ENCODE results near the gene KNTC1.
"Not testable (repeated sequence)": the region's sequence is repeated elsewhere in the genome, so short reads cannot be mapped to it uniquely, and the experiment has no call there.

The KNTC1 gene

DNA sequence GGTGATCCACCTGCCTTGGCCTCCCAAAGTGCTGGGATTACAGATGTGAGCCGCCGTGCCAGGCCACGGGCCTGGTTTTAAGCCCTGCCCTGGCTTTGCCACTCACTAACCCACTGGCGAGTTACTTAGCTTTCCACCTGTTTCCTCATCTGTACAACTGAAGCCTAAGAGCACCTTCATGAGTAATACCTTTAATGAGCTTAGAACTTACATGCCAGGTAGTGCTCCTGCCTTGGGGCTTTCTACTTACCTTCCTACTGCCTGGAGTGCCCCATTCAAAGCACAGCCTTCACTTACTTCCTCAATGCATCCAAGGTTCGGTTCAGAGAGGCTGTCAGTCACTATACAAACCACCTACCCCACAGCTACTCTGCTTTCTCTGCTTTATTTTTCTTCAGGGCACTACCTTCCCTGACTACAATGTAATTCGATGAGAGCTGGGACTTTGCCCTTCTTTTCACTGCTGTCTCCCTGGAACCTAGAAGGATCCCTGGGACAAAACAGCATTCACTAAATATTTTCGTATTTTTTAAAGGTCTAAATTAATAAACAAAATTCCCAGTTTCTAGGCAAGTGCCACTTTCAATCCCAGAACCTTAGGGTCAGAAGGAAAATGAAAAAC is 40.1 kb upstream of the KNTC1 start:
- ATAC-seq: 0 out of 3 replicates have a peak, but pooled peaks have one; percentile 24

DNA sequence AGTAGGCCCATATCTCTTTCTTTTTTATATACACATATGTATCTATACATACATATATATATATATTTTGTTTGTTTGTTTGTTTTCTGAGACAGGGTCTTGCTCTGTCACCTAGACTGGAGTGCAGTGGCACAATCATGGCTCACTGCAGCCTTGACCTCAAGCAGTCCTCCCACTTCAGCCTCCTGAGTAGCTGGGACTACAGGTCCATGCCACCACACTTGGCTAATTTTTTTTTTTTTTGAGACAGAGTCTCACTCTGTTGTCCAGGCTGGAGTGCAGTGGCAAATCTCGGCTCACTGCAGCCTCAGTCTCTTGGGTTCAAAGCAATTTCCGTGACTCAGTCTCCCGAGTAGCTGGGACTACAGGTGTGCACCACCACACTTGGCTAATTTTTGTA is 39.2 kb upstream of the KNTC1 start:
- ATAC-seq: not testable (repeated sequence)

More for the DNA sequence above, 40.1 kb upstream of the KNTC1 start:
- TF ChIP-seq OSR1 (CRISPR knock-in tag; IDR thresholded peaks at IDR 0.05) (no peak), ZFP30 (CRISPR knock-in tag; IDR thresholded peaks at IDR 0.05) (no peak), SNAI2 (CRISPR knock-in tag; IDR thresholded peaks at IDR 0.05) (no peak), ARNTL (CRISPR knock-in tag; IDR thresholded peaks at IDR 0.05; ENCODE audit: borderline replicate concordance, low read depth) (no peak), ESRRG (CRISPR knock-in tag; IDR thresholded peaks at IDR 0.05) (no peak), ZNF70 (CRISPR knock-in tag; IDR thresholded peaks at IDR 0.05) (no peak)
- TF ChIP-seq, protein P1, sequence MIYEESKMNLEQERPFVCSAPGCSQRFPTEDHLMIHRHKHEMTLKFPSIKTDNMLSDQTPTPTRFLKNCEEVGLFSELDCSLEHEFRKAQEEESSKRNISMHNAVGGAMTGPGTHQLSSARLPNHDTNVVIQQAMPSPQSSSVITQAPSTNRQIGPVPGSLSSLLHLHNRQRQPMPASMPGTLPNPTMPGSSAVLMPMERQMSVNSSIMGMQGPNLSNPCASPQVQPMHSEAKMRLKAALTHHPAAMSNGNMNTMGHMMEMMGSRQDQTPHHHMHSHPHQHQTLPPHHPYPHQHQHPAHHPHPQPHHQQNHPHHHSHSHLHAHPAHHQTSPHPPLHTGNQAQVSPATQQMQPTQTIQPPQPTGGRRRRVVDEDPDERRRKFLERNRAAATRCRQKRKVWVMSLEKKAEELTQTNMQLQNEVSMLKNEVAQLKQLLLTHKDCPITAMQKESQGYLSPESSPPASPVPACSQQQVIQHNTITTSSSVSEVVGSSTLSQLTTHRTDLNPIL (CRISPR knock-in tag; IDR thresholded peaks at IDR 0.05; ENCODE audit: low read depth): no peak

DNA sequence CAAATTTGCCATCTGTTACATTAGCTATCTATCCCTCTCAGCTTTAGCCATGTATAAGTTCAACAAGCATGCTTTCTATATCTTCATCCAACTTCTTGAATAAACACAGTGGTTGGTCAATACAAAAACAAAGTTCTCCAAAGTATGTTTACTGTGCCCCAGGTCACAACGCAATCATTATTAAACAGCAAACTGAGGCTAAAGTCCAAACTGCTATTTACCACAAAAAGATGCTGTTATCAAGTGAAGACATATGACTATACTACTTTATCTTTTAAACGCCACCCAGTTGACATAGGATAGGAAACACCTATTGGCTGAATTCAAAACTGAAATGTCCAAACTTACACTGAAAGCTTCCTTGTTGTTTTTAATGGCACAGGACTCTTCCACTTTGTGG is 38.0 kb upstream of the KNTC1 start:
- no peak for ATAC-seq
- no peak for TF ChIP-seq ARNTL (CRISPR knock-in tag; IDR thresholded peaks at IDR 0.05; ENCODE audit: borderline replicate concordance, low read depth)
- TF ChIP-seq OSR1 (CRISPR knock-in tag; IDR thresholded peaks at IDR 0.05): no peak
- no peak for TF ChIP-seq ISL1 (CRISPR knock-in tag; IDR thresholded peaks at IDR 0.05)
- no peak for TF ChIP-seq ZNF565 (CRISPR knock-in tag; conservative IDR thresholded peaks at IDR 0.05; ENCODE audit: low read depth)
- no peak for TF ChIP-seq ESRRG (CRISPR knock-in tag; IDR thresholded peaks at IDR 0.05)
- TF ChIP-seq, protein P2, sequence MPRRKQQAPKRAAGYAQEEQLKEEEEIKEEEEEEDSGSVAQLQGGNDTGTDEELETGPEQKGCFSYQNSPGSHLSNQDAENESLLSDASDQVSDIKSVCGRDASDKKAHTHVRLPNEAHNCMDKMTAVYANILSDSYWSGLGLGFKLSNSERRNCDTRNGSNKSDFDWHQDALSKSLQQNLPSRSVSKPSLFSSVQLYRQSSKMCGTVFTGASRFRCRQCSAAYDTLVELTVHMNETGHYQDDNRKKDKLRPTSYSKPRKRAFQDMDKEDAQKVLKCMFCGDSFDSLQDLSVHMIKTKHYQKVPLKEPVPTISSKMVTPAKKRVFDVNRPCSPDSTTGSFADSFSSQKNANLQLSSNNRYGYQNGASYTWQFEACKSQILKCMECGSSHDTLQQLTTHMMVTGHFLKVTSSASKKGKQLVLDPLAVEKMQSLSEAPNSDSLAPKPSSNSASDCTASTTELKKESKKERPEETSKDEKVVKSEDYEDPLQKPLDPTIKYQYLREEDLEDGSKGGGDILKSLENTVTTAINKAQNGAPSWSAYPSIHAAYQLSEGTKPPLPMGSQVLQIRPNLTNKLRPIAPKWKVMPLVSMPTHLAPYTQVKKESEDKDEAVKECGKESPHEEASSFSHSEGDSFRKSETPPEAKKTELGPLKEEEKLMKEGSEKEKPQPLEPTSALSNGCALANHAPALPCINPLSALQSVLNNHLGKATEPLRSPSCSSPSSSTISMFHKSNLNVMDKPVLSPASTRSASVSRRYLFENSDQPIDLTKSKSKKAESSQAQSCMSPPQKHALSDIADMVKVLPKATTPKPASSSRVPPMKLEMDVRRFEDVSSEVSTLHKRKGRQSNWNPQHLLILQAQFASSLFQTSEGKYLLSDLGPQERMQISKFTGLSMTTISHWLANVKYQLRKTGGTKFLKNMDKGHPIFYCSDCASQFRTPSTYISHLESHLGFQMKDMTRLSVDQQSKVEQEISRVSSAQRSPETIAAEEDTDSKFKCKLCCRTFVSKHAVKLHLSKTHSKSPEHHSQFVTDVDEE (CRISPR knock-in tag; IDR thresholded peaks at IDR 0.05): no peak
- TF ChIP-seq, protein P3, sequence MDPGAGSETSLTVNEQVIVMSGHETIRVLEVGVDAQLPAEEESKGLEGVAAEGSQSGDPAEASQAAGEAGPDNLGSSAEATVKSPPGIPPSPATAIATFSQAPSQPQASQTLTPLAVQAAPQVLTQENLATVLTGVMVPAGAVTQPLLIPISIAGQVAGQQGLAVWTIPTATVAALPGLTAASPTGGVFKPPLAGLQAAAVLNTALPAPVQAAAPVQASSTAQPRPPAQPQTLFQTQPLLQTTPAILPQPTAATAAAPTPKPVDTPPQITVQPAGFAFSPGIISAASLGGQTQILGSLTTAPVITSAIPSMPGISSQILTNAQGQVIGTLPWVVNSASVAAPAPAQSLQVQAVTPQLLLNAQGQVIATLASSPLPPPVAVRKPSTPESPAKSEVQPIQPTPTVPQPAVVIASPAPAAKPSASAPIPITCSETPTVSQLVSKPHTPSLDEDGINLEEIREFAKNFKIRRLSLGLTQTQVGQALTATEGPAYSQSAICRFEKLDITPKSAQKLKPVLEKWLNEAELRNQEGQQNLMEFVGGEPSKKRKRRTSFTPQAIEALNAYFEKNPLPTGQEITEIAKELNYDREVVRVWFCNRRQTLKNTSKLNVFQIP (CRISPR knock-in tag; IDR thresholded peaks at IDR 0.05; ENCODE audit: borderline replicate concordance, low read depth): no peak

DNA sequence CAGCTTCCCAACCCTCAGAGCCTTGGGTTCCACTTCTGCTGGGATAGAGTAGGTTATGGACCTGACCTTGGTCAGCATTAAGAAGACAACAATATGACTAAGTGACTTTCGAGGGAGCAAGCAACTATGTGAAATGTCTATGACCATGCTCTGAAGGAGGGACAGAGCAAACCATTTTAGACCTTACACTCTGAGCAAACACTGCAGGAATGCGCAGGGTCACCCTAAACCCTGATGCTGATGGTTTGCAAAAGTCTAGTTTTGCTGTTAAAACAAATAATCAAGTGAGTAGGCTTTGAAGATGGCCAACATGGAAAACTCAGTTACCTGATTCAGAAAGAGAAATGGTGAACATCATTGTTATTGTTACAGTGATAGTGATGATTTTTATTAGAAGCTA is 35.1 kb upstream of the KNTC1 start:
- TF ChIP-seq, protein P4, sequence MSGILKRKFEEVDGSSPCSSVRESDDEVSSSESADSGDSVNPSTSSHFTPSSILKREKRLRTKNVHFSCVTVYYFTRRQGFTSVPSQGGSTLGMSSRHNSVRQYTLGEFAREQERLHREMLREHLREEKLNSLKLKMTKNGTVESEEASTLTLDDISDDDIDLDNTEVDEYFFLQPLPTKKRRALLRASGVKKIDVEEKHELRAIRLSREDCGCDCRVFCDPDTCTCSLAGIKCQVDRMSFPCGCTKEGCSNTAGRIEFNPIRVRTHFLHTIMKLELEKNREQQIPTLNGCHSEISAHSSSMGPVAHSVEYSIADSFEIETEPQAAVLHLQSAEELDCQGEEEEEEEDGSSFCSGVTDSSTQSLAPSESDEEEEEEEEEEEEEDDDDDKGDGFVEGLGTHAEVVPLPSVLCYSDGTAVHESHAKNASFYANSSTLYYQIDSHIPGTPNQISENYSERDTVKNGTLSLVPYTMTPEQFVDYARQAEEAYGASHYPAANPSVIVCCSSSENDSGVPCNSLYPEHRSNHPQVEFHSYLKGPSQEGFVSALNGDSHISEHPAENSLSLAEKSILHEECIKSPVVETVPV (CRISPR knock-in tag; IDR thresholded peaks at IDR 0.05): no peak
- TF ChIP-seq ZNF8 (CRISPR knock-in tag; IDR thresholded peaks at IDR 0.05) (no peak), ZFP30 (CRISPR knock-in tag; IDR thresholded peaks at IDR 0.05) (no peak), BACH2 (CRISPR knock-in tag; IDR thresholded peaks at IDR 0.05; ENCODE audit: borderline replicate concordance) (no peak), RARB (CRISPR knock-in tag; IDR thresholded peaks at IDR 0.05) (no peak), ISL1 (CRISPR knock-in tag; IDR thresholded peaks at IDR 0.05) (no peak), ZFP3 (CRISPR knock-in tag; IDR thresholded peaks at IDR 0.05) (no peak), TOX (CRISPR knock-in tag; IDR thresholded peaks at IDR 0.05; ENCODE audit: borderline replicate concordance) (no peak)
- TF ChIP-seq, protein P5, sequence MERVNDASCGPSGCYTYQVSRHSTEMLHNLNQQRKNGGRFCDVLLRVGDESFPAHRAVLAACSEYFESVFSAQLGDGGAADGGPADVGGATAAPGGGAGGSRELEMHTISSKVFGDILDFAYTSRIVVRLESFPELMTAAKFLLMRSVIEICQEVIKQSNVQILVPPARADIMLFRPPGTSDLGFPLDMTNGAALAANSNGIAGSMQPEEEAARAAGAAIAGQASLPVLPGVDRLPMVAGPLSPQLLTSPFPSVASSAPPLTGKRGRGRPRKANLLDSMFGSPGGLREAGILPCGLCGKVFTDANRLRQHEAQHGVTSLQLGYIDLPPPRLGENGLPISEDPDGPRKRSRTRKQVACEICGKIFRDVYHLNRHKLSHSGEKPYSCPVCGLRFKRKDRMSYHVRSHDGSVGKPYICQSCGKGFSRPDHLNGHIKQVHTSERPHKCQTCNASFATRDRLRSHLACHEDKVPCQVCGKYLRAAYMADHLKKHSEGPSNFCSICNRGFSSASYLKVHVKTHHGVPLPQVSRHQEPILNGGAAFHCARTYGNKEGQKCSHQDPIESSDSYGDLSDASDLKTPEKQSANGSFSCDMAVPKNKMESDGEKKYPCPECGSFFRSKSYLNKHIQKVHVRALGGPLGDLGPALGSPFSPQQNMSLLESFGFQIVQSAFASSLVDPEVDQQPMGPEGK (CRISPR knock-in tag; IDR thresholded peaks at IDR 0.05; ENCODE audit: borderline replicate concordance): no peak
- TF ChIP-seq, protein P2 (CRISPR knock-in tag; IDR thresholded peaks at IDR 0.05): no peak
- ATAC-seq: no peak

DNA sequence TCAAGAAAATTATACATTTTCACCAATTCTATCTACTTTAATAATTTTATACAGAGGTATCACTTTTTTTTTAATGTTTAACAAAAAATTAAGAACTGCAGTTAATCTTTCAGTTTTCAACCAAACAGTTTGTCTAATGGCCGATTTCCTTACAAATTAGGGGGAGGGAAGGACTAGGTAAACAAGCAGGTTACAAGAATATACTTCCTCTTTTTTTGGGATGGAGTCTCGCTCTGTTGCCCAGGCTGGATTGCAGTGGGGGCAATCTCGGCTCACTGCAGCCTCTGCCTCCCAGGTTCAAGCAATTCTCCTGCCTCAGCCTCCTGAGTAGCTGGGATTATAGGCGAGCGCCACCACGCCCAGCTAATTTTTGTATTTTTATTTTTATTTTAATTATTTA is 33.8 kb upstream of the KNTC1 start:
- not testable (repeated sequence) for ATAC-seq

All from SK-N-SH treated with all-trans-retinoic acid at 6 μM for 48 hours (cell line).